K562 (cell line): ENCODE measurements around the gene COL23A1. TPM values are rescaled to one million over a fixed set of nuclear protein-coding genes. Genes with fewer than 3 reads are reported as not detected.

Source experiments
- ATAC-seq: fragments of 200-7000 bp; cut with Tn5 transposase; 3 replicates; pipeline ENCODE4 v1.9.1; 2020; ENCODE audit warnings: moderate library complexity
- BruUV-seq: library from RNA; stranded (reverse); fragments of 400-500 nt; replicated peaks from 2 replicates; lab custom pipeline; 2021; lab: Mats Ljungman, UMichigan
- CTCF ChIA-PET: fragments of 300-600 bp; formaldehyde crosslinking; extraction: SDS; loops from one replicate; lab custom pipeline; 2021; ENCODE audit warnings: low intra/inter-chr PET ratio; lab: Yijun Ruan, JAX
- POLR2A ChIA-PET: fragments of 300-600, 350-650 bp; sonication (Branson Sonifier 250); formaldehyde crosslinking; extraction: SDS; loops from one replicate; lab custom pipeline; 2021; ENCODE audit warnings: antibody characterized with exemption, inconsistent platforms; lab: Yijun Ruan, JAX
- DNase-seq, 4 experiments: peaks; one replicate each; pipeline versions ENCODE4 v3.0.0 to v3.0.0-alpha.2; 2011 to 2018; ENCODE audit warnings: low spot score in 3 of 4, mixed read lengths in 3 of 4; ENCODE audit errors: extremely low read depth in 1 of 4
- FAIRE-seq: peaks from 2 replicates; lab custom pipeline; 2011; peaks lifted over from hg19 to GRCh38; lab: Jason Lieb, UNC
- H2AFZ ChIP-seq: 2 replicates; pipeline ENCODE4 v1.6.0; 2011; ENCODE audit warnings: low read depth, low read length, control low read depth, inconsistent platforms
- H3K27ac ChIP-seq: fragments of 200-600 bp; 3 replicates; pipeline ENCODE4 v1.8.0; 2011; ENCODE audit warnings: low read depth, mild to moderate bottlenecking, control low read depth, inconsistent platforms, low read length, moderate library complexity, mixed read lengths; ENCODE audit errors: extremely low read depth
- H3K27me3 ChIP-seq, 2 experiments: fragments of 300-600 bp in 1 of 2; 2 replicates in 1 of 2; 3 replicates in 1 of 2; pipeline versions ENCODE4 v1.6.0 to v1.8.0; 2011; ENCODE audit warnings: inconsistent platforms in 2 of 2, low read length in 2 of 2, mild to moderate bottlenecking in 1 of 2, mixed read lengths in 1 of 2, moderate library complexity in 1 of 2; ENCODE audit not compliant: control insufficient read depth in 2 of 2, insufficient read depth in 2 of 2
- H3K36me3 ChIP-seq: fragments of 300-600 bp; 3 replicates; pipeline ENCODE4 v1.8.0; 2011; ENCODE audit warnings: mild to moderate bottlenecking, low read length, inconsistent platforms; ENCODE audit not compliant: control insufficient read depth, insufficient read depth
- H3K4me1 ChIP-seq, 2 experiments: fragments of 200-600 bp in 1 of 2; replicated peaks in 1 of 2; 2 replicates in 1 of 2; 3 replicates in 1 of 2; pipeline versions ENCODE4 v1.5.1 to v1.8.0; 2011; ENCODE audit warnings: inconsistent platforms in 2 of 2, low read length in 2 of 2, mild to moderate bottlenecking in 1 of 2, mixed read lengths in 1 of 2, moderate library complexity in 1 of 2; ENCODE audit not compliant: control insufficient read depth in 2 of 2, insufficient read depth in 2 of 2
- H3K4me2 ChIP-seq: 2 replicates; pipeline ENCODE4 v1.6.1; 2011; ENCODE audit warnings: low read length, control low read depth, inconsistent platforms, mixed read lengths; ENCODE audit not compliant: insufficient read depth
- H3K4me3 ChIP-seq: fragments of 200-600 bp; sonication (generic), shearing (Covaris generic); 2 replicates; pipeline ENCODE4 v1.5.1; 2016; ENCODE audit warnings: control low read depth, inconsistent platforms
- H3K79me2 ChIP-seq: fragments of 200-600 bp; 3 replicates; pipeline ENCODE4 v1.8.0; 2011; ENCODE audit warnings: low read length, inconsistent platforms; ENCODE audit not compliant: control insufficient read depth, insufficient read depth
- H3K9ac ChIP-seq, 2 experiments: 2 replicates each; pipeline versions ENCODE4 v1.6.0 to v1.6.1; 2011; ENCODE audit warnings: low read depth in 2 of 2, low read length in 2 of 2, control low read depth in 1 of 2, inconsistent platforms in 1 of 2, mild to moderate bottlenecking in 1 of 2, mixed read lengths in 1 of 2; ENCODE audit not compliant: insufficient read depth in 1 of 2
- H3K9me1 ChIP-seq: one replicate; pipeline ENCODE4 v1.6.0; 2011; ENCODE audit warnings: inconsistent platforms, mild to moderate bottlenecking, low read length, moderate library complexity; ENCODE audit not compliant: control insufficient read depth, insufficient read depth
- H3K9me3 ChIP-seq: replicated peaks from 2 replicates; pipeline ENCODE4 v1.5.1; 2011; ENCODE audit warnings: low read depth, low read length, inconsistent platforms; ENCODE audit not compliant: control insufficient read depth, insufficient read depth
- H4K20me1 ChIP-seq: replicated peaks from 2 replicates; pipeline ENCODE4 v1.6.1; 2011; ENCODE audit warnings: low read length, inconsistent platforms, mixed read lengths; ENCODE audit not compliant: control insufficient read depth, insufficient read depth
- KLF10 ChIP-seq: fragments of 250-450 bp; sonication (Bioruptor Pico); IDR thresholded peaks from 2 replicates; pipeline ENCODE4 v1.6.1; 2021; ENCODE audit warnings: matching md5 sums
- SPI1 ChIP-seq: IDR thresholded peaks from 2 replicates; pipeline ENCODE4 v1.6.1; 2011; ENCODE audit warnings: low read depth, low read length, control low read depth, borderline replicate concordance
- YBX1 ChIP-seq: fragments of 450-650 bp; IDR thresholded peaks from 2 replicates; pipeline ENCODE4 v1.7.1; 2016; ENCODE audit warnings: mild to moderate bottlenecking
- ZEB2 ChIP-seq: fragments of 450-650 bp; IDR thresholded peaks from 2 replicates; pipeline ENCODE4 v1.6.1; 2016
- ZNF311 ChIP-seq: fragments of 250-450 bp; sonication (Bioruptor Pico); IDR thresholded peaks from 2 replicates; pipeline ENCODE4 v1.4.0; 2020; ENCODE audit warnings: mild to moderate bottlenecking, moderate library complexity
- ZNF444 ChIP-seq: fragments of 250-450 bp; sonication (Bioruptor Pico); IDR thresholded peaks from 2 replicates; pipeline ENCODE4 v1.4.0; 2020; ENCODE audit warnings: mild to moderate bottlenecking, moderate library complexity
- WGBS: fragments of 100-300 bp; shearing (Covaris generic); methylation state at CpG from one replicate; pipeline ENCODE4 v1.1.6; 2016; ENCODE audit warnings: low coverage, mixed read lengths; ENCODE audit not compliant: insufficient coverage; ENCODE audit errors: missing lambda C conversion rate; 5-methylcytosine and 5-hydroxymethylcytosine counted together
- in situ Hi-C: fragments of 300-500 bp; cut with MboI; formaldehyde crosslinking; loops from 4 replicates; pipeline ENCODE4 v1.15.0; 2018; ENCODE audit warnings: inconsistent platforms, mixed read lengths
- intact Hi-C: fragments of 100-400 bp; cut with micrococcal nuclease; formaldehyde crosslinking; loops from 2 replicates; pipeline ENCODE4 v1.14.2; 2022
- polyA plus RNA-seq, 8 experiments: library from polyadenylated mRNA; depleted of rRNA in 4 of 8; stranded (reverse) in 5 of 8; unstranded in 3 of 8; fragments of >200 nt; fragmentation: Nextera tagmentation in 2 of 8; fragmentation: Illumina TruSeq in 1 of 8; extraction: Ambion mirVana in 2 of 8; extraction: Trizol in 1 of 8; gene quantifications; 2 replicates each; pipeline versions ENCODE4 v1.2.1 to v1.2.3, GENCODE V29; 2011 to 2014; ENCODE audit warnings: inconsistent platforms in 1 of 8, missing spikeins in 1 of 8
- total RNA-seq, 7 experiments: library from RNA; depleted of rRNA in 6 of 7; stranded (reverse); fragments of >200 nt in 6 of 7; fragmentation: Illumina TruSeq in 2 of 7; extraction: Trizol in 2 of 7; gene quantifications; 2 replicates each; pipeline versions ENCODE4 v1.2.1 to v1.2.3, GENCODE V29; 2011 to 2021; ENCODE audit warnings: low replicate concordance in 1 of 7
- TF ChIP-seq, protein P1 (sequence below): fragments of 250-450 bp; sonication (Bioruptor Pico); IDR thresholded peaks from 2 replicates; pipeline ENCODE4 v1.8.0; 2022; ENCODE audit warnings: inconsistent platforms, mild to moderate bottlenecking, moderate library complexity, borderline replicate concordance
- TF ChIP-seq, protein P2 (sequence below): sonication (generic); formaldehyde crosslinking; IDR thresholded peaks from 2 replicates; pipeline ENCODE4 v1.5.0; 2020; ENCODE audit warnings: missing genetic modification reagents
- TF ChIP-seq, protein P3 (sequence below): fragments of 200-800 bp; sonication (Bioruptor generic); IDR thresholded peaks from 2 replicates; pipeline ENCODE4 v1.6.1; 2016; ENCODE audit warnings: missing genetic modification characterization, missing compliant biosample characterization

Gene COL23A1
- total and polyA plus RNA-seq, 9 of the 15 experiments (the other 6 are each of a cell fraction or from before 2014, with no cell fraction given): 0.09 TPM; not detected in 8

DNA sequence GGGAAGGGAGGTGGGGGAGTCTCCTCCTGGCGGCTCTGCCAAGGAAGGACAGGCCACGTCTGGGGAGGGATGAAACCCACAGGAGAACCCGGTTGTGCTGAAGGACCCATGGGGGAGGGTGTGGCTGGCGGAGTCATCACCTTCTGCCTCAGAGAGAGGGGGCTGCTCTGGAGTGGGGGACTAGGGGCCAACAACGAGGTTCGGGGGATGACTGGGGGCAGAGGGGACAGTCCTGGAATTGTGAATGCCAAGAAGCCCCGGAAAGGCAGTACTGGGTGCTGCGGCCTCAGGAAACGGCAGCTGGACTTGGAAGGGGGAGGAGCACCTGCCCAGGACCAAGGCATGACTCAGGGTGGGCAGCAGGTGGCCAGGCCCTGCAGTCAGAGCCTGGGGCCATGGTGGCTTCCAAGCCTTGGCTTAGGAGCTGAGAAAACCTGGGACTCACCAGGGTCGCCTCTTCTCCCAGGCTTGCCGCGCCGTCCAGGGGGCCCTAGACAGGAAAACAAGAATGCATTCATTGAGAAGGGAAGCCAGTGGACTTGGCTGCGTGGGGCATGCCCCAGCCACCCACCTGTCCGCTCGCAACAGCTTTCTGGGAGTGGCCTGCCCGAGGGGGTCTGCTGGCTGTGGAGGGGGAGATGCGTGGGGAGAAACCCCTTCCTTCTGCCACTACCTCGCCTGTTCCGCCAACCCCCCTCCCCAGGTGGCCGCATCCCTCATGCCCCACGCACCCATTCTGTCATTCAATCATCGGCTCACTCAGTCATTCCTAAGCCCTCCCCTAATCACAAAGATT is 283.6 kb downstream of the COL23A1 start:
- Histone ChIP-seq H2AFZ (no peak overlapping the region), H3K4me1 (no peaks in the 10 kb centered on the region), H3K9ac (no peak overlapping the region), H3K9me1 (no peaks in the 10 kb centered on the region), H3K36me3 (no peaks in the 10 kb centered on the region), H3K79me2 (no peaks in the 10 kb centered on the region), H3K9me3 (no peaks in the 10 kb centered on the region), H3K4me2 (no peak overlapping the region), H3K27me3 (peaks cover 20 to 83% of the 10 kb centered on the region in 2 experiments), H4K20me1 (0 out of 2 replicates have a peak, but pooled peaks cover 3% of the 10 kb centered on the region), H3K27ac (no peak overlapping the region), H3K4me3 (no peak overlapping the region)
- no peak for TF ChIP-seq SPI1
- TF ChIP-seq ZNF444 (CRISPR knock-in tag): no peak
- TF ChIP-seq YBX1: no peak
- TF ChIP-seq, protein P1, sequence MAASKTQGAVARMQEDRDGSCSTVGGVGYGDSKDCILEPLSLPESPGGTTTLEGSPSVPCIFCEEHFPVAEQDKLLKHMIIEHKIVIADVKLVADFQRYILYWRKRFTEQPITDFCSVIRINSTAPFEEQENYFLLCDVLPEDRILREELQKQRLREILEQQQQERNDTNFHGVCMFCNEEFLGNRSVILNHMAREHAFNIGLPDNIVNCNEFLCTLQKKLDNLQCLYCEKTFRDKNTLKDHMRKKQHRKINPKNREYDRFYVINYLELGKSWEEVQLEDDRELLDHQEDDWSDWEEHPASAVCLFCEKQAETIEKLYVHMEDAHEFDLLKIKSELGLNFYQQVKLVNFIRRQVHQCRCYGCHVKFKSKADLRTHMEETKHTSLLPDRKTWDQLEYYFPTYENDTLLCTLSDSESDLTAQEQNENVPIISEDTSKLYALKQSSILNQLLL (CRISPR knock-in tag): no peak
- no peak for TF ChIP-seq ZNF311 (CRISPR knock-in tag)
- TF ChIP-seq ZEB2: no peak
- TF ChIP-seq, protein P2, sequence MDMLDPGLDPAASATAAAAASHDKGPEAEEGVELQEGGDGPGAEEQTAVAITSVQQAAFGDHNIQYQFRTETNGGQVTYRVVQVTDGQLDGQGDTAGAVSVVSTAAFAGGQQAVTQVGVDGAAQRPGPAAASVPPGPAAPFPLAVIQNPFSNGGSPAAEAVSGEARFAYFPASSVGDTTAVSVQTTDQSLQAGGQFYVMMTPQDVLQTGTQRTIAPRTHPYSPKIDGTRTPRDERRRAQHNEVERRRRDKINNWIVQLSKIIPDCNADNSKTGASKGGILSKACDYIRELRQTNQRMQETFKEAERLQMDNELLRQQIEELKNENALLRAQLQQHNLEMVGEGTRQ (CRISPR knock-in tag): no peak
- no peak for TF ChIP-seq KLF10 (CRISPR knock-in tag)
- TF ChIP-seq, protein P3, sequence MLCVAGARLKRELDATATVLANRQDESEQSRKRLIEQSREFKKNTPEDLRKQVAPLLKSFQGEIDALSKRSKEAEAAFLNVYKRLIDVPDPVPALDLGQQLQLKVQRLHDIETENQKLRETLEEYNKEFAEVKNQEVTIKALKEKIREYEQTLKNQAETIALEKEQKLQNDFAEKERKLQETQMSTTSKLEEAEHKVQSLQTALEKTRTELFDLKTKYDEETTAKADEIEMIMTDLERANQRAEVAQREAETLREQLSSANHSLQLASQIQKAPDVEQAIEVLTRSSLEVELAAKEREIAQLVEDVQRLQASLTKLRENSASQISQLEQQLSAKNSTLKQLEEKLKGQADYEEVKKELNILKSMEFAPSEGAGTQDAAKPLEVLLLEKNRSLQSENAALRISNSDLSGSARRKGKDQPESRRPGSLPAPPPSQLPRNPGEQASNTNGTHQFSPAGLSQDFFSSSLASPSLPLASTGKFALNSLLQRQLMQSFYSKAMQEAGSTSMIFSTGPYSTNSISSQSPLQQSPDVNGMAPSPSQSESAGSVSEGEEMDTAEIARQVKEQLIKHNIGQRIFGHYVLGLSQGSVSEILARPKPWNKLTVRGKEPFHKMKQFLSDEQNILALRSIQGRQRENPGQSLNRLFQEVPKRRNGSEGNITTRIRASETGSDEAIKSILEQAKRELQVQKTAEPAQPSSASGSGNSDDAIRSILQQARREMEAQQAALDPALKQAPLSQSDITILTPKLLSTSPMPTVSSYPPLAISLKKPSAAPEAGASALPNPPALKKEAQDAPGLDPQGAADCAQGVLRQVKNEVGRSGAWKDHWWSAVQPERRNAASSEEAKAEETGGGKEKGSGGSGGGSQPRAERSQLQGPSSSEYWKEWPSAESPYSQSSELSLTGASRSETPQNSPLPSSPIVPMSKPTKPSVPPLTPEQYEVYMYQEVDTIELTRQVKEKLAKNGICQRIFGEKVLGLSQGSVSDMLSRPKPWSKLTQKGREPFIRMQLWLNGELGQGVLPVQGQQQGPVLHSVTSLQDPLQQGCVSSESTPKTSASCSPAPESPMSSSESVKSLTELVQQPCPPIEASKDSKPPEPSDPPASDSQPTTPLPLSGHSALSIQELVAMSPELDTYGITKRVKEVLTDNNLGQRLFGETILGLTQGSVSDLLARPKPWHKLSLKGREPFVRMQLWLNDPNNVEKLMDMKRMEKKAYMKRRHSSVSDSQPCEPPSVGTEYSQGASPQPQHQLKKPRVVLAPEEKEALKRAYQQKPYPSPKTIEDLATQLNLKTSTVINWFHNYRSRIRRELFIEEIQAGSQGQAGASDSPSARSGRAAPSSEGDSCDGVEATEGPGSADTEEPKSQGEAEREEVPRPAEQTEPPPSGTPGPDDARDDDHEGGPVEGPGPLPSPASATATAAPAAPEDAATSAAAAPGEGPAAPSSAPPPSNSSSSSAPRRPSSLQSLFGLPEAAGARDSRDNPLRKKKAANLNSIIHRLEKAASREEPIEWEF: no peak
- POLR2A ChIA-PET: interaction anchor here (0.6 to 1.1 kb wide), 2 partner anchors 21 to 163 kb away, joined by 3 to 6 read pairs; no protein-coding TSS in a partner anchor
- BruUV-seq: no TSS peak
- DNase-seq (no peak), ATAC-seq (no peak), FAIRE-seq (no peak)
- WGBS: 17% methylated on average over 16 of the region's 23 CpGs
- intact Hi-C loops: no loop called here
- CTCF ChIA-PET: no interaction called here
- in situ Hi-C loops: no loop called here
